Tibial nerve (tissue), 4 donors: ENCODE measurements around the gene SDK1. TPM values are rescaled to one million over a fixed set of nuclear protein-coding genes. Genes with fewer than 3 reads are reported as not detected.

Experiments
- DNase-seq, 2 donors: peaks; one replicate each; pipeline ENCODE4 v3.0.0-alpha.2; 2019; ENCODE audit warnings: low spot score in 2 of 2
- H3K27ac ChIP-seq, 4 donors: fragments of 200-600 bp; sonication (generic) in 3 of 4; one replicate each; pipeline ENCODE4 v1.5.1; 2017 to 2019; ENCODE audit warnings: mild to moderate bottlenecking in 1 of 4
- H3K27me3 ChIP-seq, 2 donors: fragments of 200-600 bp; sonication (generic) in 1 of 2; one replicate each; pipeline versions ENCODE4 v1.5.1 to v1.6.0; 2017 to 2019
- H3K36me3 ChIP-seq, 3 donors: fragments of 200-600 bp; sonication (generic); one replicate each; pipeline ENCODE4 v1.5.1; 2018 to 2019
- H3K4me1 ChIP-seq, 4 donors: fragments of 200-600 bp; sonication (generic) in 3 of 4; one replicate each; pipeline ENCODE4 v1.5.1; 2017 to 2019
- H3K4me3 ChIP-seq, 4 donors: fragments of 200-600 bp; sonication (generic) in 3 of 4; one replicate each; pipeline ENCODE4 v1.5.1; 2017 to 2019; ENCODE audit warnings: mild to moderate bottlenecking in 1 of 4, moderate library complexity in 1 of 4
- H3K9me3 ChIP-seq, 4 donors: fragments of 200-600 bp; sonication (generic) in 3 of 4; one replicate each; pipeline ENCODE4 v1.5.1; 2017 to 2019
- EP300 ChIP-seq, 2 donors: sonication (generic); formaldehyde crosslinking; IDR thresholded peaks; one replicate each; pipeline ENCODE4 v1.6.1; 2017; ENCODE audit warnings: antibody characterized with exemption in 2 of 2, mild to moderate bottlenecking in 1 of 2
- POLR2A ChIP-seq, 2 donors: fragments of 450-650 bp; IDR thresholded peaks; one replicate each; pipeline ENCODE4 v1.6.1; 2017; ENCODE audit warnings: antibody characterized with exemption in 2 of 2, mild to moderate bottlenecking in 2 of 2, moderate library complexity in 2 of 2
- WGBS, 2 donors: methylation state at CpG; one replicate each; pipeline ENCODE4 v1.1.5; 2018; 5-methylcytosine and 5-hydroxymethylcytosine counted together
- total RNA-seq, 4 donors: library from RNA; depleted of rRNA; stranded (reverse); fragments of >200 nt; gene quantifications; one replicate each; pipeline ENCODE4 v1.1.0, GENCODE V29; 2016
- TF ChIP-seq, protein P1 (sequence below), 5 experiments: fragments of 200-600 bp in 3 of 5; fragments of 450-650 bp in 2 of 5; sonication (generic) in 3 of 5; IDR thresholded peaks; one replicate each; pipeline ENCODE4 v1.5.1; 2016 to 2019; ENCODE audit warnings: antibody characterized with exemption in 5 of 5, mild to moderate bottlenecking in 3 of 5, moderate library complexity in 2 of 5

SDK1 gene
- total RNA-seq, 4 donors from 2014 or later: 8.2 to 16.2 (median 12.9) TPM

DNA sequence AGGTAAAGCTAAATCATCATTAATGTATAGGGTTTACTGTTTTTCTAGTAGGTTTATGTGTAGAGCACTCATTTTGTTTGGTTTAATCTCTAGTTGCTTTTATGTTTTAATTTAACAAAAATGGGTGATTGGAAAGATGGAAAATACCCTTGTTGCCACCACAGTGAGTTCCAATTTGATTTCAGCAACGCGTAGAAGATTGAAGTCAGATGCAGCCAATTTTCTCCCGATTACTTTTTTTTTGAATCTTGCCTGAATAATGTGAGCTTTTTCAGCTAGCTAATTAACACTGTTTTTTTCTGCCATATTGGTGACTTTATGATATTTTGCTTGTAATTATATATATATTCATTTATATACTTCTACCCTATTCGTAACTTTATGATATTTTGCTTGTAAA lies 293.8 kb downstream of the SDK1 start:
- Histone ChIP-seq H3K36me3 (no peaks in the 10 kb centered on the region), H3K27ac (no peak overlapping the region), H3K4me1 (peaks cover 0 to 5% (median 0%) of the 10 kb centered on the region in 4 donors), H3K4me3 (no peak overlapping the region), H3K27me3 (no peaks in the 10 kb centered on the region), H3K9me3 (peaks cover 0 to 2% (median 0%) of the 10 kb centered on the region in 4 donors)
- TF ChIP-seq EP300 (IDR thresholded peaks at IDR 0.05) (no peak), POLR2A (IDR thresholded peaks at IDR 0.05) (no peak)
- TF ChIP-seq, protein P1, sequence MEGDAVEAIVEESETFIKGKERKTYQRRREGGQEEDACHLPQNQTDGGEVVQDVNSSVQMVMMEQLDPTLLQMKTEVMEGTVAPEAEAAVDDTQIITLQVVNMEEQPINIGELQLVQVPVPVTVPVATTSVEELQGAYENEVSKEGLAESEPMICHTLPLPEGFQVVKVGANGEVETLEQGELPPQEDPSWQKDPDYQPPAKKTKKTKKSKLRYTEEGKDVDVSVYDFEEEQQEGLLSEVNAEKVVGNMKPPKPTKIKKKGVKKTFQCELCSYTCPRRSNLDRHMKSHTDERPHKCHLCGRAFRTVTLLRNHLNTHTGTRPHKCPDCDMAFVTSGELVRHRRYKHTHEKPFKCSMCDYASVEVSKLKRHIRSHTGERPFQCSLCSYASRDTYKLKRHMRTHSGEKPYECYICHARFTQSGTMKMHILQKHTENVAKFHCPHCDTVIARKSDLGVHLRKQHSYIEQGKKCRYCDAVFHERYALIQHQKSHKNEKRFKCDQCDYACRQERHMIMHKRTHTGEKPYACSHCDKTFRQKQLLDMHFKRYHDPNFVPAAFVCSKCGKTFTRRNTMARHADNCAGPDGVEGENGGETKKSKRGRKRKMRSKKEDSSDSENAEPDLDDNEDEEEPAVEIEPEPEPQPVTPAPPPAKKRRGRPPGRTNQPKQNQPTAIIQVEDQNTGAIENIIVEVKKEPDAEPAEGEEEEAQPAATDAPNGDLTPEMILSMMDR (IDR thresholded peaks at IDR 0.05): no peak
- 90 to 98% methylated on average over 4 of the region's 4 CpGs for whole genome bisulfite sequencing, 2 donors
- DNase-seq: no peak

DNA sequence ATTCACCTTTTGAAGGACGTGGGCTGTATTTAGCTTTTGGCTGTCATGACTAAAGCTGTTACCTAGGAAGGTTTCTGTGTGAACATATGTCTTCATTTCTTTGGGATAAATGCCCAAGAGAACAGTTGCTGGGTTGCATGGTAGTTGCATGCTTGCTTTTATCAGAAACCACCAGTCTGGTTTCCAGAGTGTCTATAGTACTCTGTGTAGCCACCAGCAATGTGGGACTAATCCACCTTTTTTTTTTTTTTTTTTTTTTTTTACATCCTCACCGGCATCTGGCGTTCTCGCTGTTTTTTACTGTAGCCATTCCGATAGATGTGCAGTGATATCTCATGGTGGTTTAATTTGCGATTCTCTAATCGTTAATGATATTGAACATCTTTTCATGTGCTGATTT lies 297.8 kb downstream of the SDK1 start:
- Histone ChIP-seq H3K36me3 (no peaks in the 10 kb centered on the region), H3K4me1 (peaks cover 0 to 5% (median 0%) of the 10 kb centered on the region in 4 donors), H3K27ac (no peak overlapping the region), H3K9me3 (peaks cover 0 to 5% (median 1%) of the 10 kb centered on the region in 4 donors), H3K4me3 (no peak overlapping the region), H3K27me3 (no peaks in the 10 kb centered on the region)
- DNase-seq: no peak
- WGBS, 2 donors: 73 to 78% methylated on average over 7 of the region's 7 CpGs
- TF ChIP-seq EP300 (IDR thresholded peaks at IDR 0.05): no peak
- TF ChIP-seq, protein P1 (IDR thresholded peaks at IDR 0.05): no peak
- TF ChIP-seq POLR2A (IDR thresholded peaks at IDR 0.05): no peak

DNA sequence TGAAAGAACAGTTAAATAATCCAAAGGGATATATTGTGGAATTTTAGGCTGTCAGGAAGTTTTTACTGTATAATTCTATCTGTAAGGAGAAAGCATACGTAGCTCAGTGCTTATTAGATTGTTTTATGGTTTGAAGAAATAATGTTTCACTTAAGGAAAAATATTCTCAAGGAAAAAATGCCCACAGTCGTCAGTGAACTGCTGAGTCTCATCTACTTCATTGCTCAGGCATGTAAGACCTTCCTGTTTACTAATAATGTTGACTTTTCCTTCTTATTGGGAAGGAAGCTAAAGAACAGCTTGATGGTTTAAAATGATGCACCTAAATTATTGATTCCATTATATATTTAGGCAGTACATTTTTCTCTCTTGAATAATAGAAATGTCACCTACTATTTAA lies 304.2 kb downstream of the SDK1 start:
- Histone ChIP-seq H3K27ac (no peak overlapping the region), H3K4me1 (no peaks in the 10 kb centered on the region), H3K4me3 (no peak overlapping the region), H3K36me3 (no peaks in the 10 kb centered on the region), H3K27me3 (no peaks in the 10 kb centered on the region), H3K9me3 (peaks cover 0 to 17% (median 1%) of the 10 kb centered on the region in 4 donors)
- 43 to 56% methylated on average over 2 of the region's 2 CpGs for WGBS, 2 donors
- no peak for DNase-seq
- TF ChIP-seq EP300 (IDR thresholded peaks at IDR 0.05): no peak
- TF ChIP-seq POLR2A (IDR thresholded peaks at IDR 0.05): no peak
- TF ChIP-seq, protein P1 (IDR thresholded peaks at IDR 0.05): no peak

DNA sequence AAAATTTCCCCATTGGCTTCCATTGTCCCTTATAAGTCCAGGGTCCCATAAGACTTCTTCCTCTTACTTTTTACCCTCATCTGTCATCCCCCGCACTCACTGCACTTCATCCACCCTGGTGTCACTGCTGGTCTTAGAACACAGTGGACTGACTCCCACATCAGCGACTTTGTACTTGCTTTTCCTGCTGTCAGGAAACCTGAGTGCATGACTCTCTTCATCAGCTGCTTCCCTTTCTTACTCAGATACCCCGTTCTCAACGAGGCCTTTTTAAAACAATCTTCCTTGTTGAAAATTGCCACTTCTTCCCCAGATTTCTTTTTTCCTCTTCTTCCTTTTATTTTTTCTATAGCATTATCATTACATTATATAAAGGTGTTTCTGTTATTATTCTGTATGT lies 305.4 kb downstream of the SDK1 start:
- TF ChIP-seq EP300 (IDR thresholded peaks at IDR 0.05) (no peak), POLR2A (IDR thresholded peaks at IDR 0.05) (no peak)
- TF ChIP-seq, protein P1 (IDR thresholded peaks at IDR 0.05): no peak
- Histone ChIP-seq H3K27ac (no peak overlapping the region), H3K9me3 (peaks cover 0 to 17% (median 1%) of the 10 kb centered on the region in 4 donors), H3K4me1 (no peaks in the 10 kb centered on the region), H3K27me3 (no peaks in the 10 kb centered on the region), H3K36me3 (no peaks in the 10 kb centered on the region), H3K4me3 (no peak overlapping the region)
- 78 to 83% methylated on average over 4 of the region's 4 CpGs for WGBS, 2 donors
- DNase-seq: no peak

DNA sequence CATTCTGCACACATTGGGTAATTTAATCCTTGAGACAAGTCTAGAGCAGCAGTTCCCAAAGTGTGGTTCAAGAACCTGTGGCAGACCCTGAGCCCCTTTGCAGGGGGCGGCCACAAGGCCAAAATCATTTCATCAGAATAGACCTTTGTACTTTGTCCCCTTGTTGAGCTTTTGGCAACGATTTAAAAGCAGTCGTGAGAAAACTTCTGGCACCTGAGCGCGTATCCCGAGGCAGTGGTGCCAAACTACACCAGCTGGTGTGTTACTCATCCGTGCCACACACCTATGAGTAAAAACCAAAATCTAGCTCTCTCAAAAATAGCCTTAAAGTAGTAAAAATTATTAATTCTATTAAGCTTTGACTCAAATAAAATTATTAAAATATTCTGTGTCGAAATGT lies 306.8 kb downstream of the SDK1 start:
- Histone ChIP-seq H3K27me3 (no peaks in the 10 kb centered on the region), H3K4me1 (no peaks in the 10 kb centered on the region), H3K36me3 (no peaks in the 10 kb centered on the region), H3K9me3 (peaks cover 0 to 17% (median 1%) of the 10 kb centered on the region in 4 donors), H3K27ac (no peak overlapping the region), H3K4me3 (no peak overlapping the region)
- TF ChIP-seq, protein P1 (IDR thresholded peaks at IDR 0.05): no peak
- no peak for TF ChIP-seq POLR2A (IDR thresholded peaks at IDR 0.05)
- no peak for TF ChIP-seq EP300 (IDR thresholded peaks at IDR 0.05)
- WGBS, 2 donors: 82 to 89% methylated on average over 8 of the region's 8 CpGs
- no peak for DNase-seq
